ENCODE measurements around the gene BCAS1.

DNA sequence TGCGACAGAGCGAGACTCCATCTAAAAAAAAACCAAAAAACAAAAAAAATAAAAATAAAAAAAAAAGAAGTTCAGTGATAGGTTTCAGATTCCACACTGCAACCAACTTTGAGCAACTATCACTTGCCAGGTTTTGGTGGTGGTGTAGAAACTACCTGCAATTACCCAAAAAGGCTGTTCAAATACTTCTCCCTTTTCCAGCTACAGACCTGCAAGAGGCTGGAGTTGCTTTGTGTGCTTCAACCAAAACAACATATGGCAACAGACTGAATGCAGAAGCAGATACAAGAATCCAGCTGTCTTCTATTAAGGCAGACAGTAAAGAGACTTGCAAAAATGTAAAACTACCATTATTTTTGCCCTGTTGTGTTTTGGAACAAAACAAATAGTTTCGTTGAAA is 9.3 kb upstream of the BCAS1 start:
- TF ChIP-seq YY1 (IDR thresholded peaks at IDR 0.05; ENCODE audit: insufficient read depth, insufficient read length) (no peak), SUZ12 (IDR thresholded peaks at IDR 0.05; ENCODE audit: extremely low read depth, insufficient read depth, insufficient read length) (no peak)

Data from NT2/D1 (cell line).